Panc1 (cell line): Measurements from ENCODE around the gene CNRIP1. TPM values are rescaled to one million over a fixed set of nuclear protein-coding genes. Genes with fewer than 3 reads are reported as not detected.

ENCODE experiments used
- ATAC-seq: fragments of 200-7000 bp; cut with Tn5 transposase; 2 replicates; pipeline ENCODE4 v1.9.1; 2020; ENCODE audit warnings: mild to moderate bottlenecking, moderate library complexity
- BruUV-seq: library from RNA; stranded (reverse); fragments of 400-500 nt; replicated peaks from 2 replicates; lab custom pipeline; 2021; lab: Mats Ljungman, UMichigan
- CTCF ChIA-PET: fragments of 300-600 bp; sonication (Branson Sonifier 250); formaldehyde crosslinking; loops from one replicate; lab custom pipeline; 2022; ENCODE audit warnings: antibody characterized with exemption; lab: Charles Lee
- POLR2A ChIA-PET: fragments of 300-600 bp; sonication (Branson Sonifier 250); formaldehyde crosslinking; loops from one replicate; lab custom pipeline; 2022; ENCODE audit warnings: antibody characterized with exemption; lab: Charles Lee
- DNase-seq: peaks from one replicate; pipeline ENCODE4 v3.0.0-alpha.2; 2010; ENCODE audit warnings: low read depth, low spot score
- H3K27ac ChIP-seq: 2 replicates; pipeline ENCODE4 v1.5.1; 2011; ENCODE audit warnings: mild to moderate bottlenecking, low read length, inconsistent platforms
- H3K27me3 ChIP-seq: fragments of 200-500 bp; sonication (Bioruptor generic); 2 replicates; pipeline ENCODE4 v1.6.0; 2014; ENCODE audit warnings: low read length, inconsistent platforms; ENCODE audit not compliant: control insufficient read depth, insufficient read depth
- H3K36me3 ChIP-seq: fragments of 200-500 bp; sonication (Bioruptor generic); 2 replicates; pipeline ENCODE4 v1.5.1; 2014; ENCODE audit warnings: inconsistent platforms, mild to moderate bottlenecking, low read length, moderate library complexity; ENCODE audit not compliant: control insufficient read depth, insufficient read depth
- H3K4me1 ChIP-seq: 2 replicates; pipeline ENCODE4 v1.5.1; 2011; ENCODE audit warnings: inconsistent platforms, mild to moderate bottlenecking, low read length, moderate library complexity; ENCODE audit not compliant: control insufficient read depth, insufficient read depth
- H3K4me3 ChIP-seq, 2 experiments: 2 replicates each; pipeline ENCODE4 v1.5.1; 2011 to 2012; ENCODE audit warnings: low read depth in 2 of 2, low read length in 2 of 2, mild to moderate bottlenecking in 2 of 2, inconsistent platforms in 1 of 2, moderate library complexity in 1 of 2
- H3K9me3 ChIP-seq: fragments of 200-500 bp; sonication (Bioruptor generic); 2 replicates; pipeline ENCODE4 v1.5.1; 2014; ENCODE audit warnings: low read depth, mild to moderate bottlenecking, inconsistent platforms, low read length, moderate library complexity; ENCODE audit not compliant: control insufficient read depth, insufficient read depth
- POLR2AphosphoS5 ChIP-seq: IDR thresholded peaks from 2 replicates; pipeline ENCODE4 v1.6.1; 2012; ENCODE audit warnings: mild to moderate bottlenecking, low read depth, low read length, moderate library complexity
- REST ChIP-seq, 2 experiments: IDR thresholded peaks; 2 replicates each; pipeline ENCODE4 v1.6.1; 2011 to 2012; ENCODE audit warnings: low read depth in 2 of 2, control low read depth in 1 of 2, low read length in 1 of 2, mild to moderate bottlenecking in 1 of 2, moderate library complexity in 1 of 2; ENCODE audit not compliant: insufficient read depth in 1 of 2
- SIN3A ChIP-seq: IDR thresholded peaks from 2 replicates; pipeline ENCODE4 v1.6.1; 2012; ENCODE audit warnings: low read depth, mild to moderate bottlenecking, low read length, moderate library complexity, borderline replicate concordance; ENCODE audit not compliant: insufficient read depth
- TCF7L2 ChIP-seq: IDR thresholded peaks from 2 replicates; pipeline ENCODE4 v1.6.1; 2011; ENCODE audit warnings: mild to moderate bottlenecking, low read depth, low read length, inconsistent platforms
- in situ Hi-C: cut with HindIII; loops from 2 replicates; pipeline ENCODE4 v1.10.0; 2016; ENCODE audit warnings: low sequenced_read_pairs, low pct_unique_long_range_greater_than_20kb
- intact Hi-C: fragments of 100-400 bp; cut with micrococcal nuclease; formaldehyde crosslinking; loops from one replicate; pipeline ENCODE4 v1.10.0; 2022; ENCODE audit not compliant: unreplicated experiment
- total RNA-seq: library from RNA; stranded (reverse); gene quantifications from one replicate; pipeline ENCODE4 v1.2.1, GENCODE V29; 2021; ENCODE audit not compliant: unreplicated experiment
- TF ChIP-seq, protein P1 (sequence below): fragments of 450-650 bp; IDR thresholded peaks from 2 replicates; pipeline ENCODE4 v1.5.1; 2017; ENCODE audit warnings: mild to moderate bottlenecking

CNRIP1 gene
- total RNA-seq, 1 experiment from 2014 or later, result not detected

- CTCF ChIA-PET, result no interaction called here
- H3K27me3 ChIP-seq, result peaks cover 6% of the 10 kb centered on the region; the same call in 1 of the 2 replicates
These were observed 47.3 kb downstream of the CNRIP1 start for GRCh38 chr2:68272246-68272994.

GRCh38 chr2:68266655-68267054 is 53.1 kb downstream of the CNRIP1 start:
- H3K4me3 ChIP-seq, result no peak overlapping the region
- no peaks in the 10 kb centered on the region for H3K4me1 ChIP-seq
- intact Hi-C loops (no loop called here), in situ Hi-C loops (no loop called here)
- H3K27me3 ChIP-seq, result peaks cover 6% of the 10 kb centered on the region; the same call in 1 of the 2 replicates
- TF ChIP-seq, protein P1, sequence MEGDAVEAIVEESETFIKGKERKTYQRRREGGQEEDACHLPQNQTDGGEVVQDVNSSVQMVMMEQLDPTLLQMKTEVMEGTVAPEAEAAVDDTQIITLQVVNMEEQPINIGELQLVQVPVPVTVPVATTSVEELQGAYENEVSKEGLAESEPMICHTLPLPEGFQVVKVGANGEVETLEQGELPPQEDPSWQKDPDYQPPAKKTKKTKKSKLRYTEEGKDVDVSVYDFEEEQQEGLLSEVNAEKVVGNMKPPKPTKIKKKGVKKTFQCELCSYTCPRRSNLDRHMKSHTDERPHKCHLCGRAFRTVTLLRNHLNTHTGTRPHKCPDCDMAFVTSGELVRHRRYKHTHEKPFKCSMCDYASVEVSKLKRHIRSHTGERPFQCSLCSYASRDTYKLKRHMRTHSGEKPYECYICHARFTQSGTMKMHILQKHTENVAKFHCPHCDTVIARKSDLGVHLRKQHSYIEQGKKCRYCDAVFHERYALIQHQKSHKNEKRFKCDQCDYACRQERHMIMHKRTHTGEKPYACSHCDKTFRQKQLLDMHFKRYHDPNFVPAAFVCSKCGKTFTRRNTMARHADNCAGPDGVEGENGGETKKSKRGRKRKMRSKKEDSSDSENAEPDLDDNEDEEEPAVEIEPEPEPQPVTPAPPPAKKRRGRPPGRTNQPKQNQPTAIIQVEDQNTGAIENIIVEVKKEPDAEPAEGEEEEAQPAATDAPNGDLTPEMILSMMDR, result no peak
- no peak for TF ChIP-seq SIN3A
- TF ChIP-seq REST (IDR thresholded peaks at IDR 0.05; ENCODE audit: insufficient read depth in 1 of 2, low read depth in 2 of 2, low read length in 1 of 2), result no peak
- TF ChIP-seq TCF7L2, result no peak
- TF ChIP-seq POLR2AphosphoS5, result no peak
- no peaks in the 10 kb centered on the region for H3K36me3 ChIP-seq
- H3K27ac ChIP-seq, result no peak overlapping the region
- ChIA-PET POLR2A (no interaction called here), CTCF (no interaction called here)
- ATAC-seq (no peak), DNase-seq (no peak)
- H3K9me3 ChIP-seq, result no peaks in the 10 kb centered on the region
- no TSS peak for BruUV-seq

More at GRCh38 chr2:68272246-68272994, 47.3 kb downstream of the CNRIP1 start:
- H3K4me3 ChIP-seq, result no peak overlapping the region
- H3K9me3 ChIP-seq, result no peaks in the 10 kb centered on the region
- no peak overlapping the region for H3K27ac ChIP-seq
- in situ Hi-C loops, result no loop called here
- no TSS peak for BruUV-seq
- H3K4me1 ChIP-seq, result no peaks in the 10 kb centered on the region
- ATAC-seq (no peak), DNase-seq (no peak)
- H3K36me3 ChIP-seq, result no peaks in the 10 kb centered on the region
- POLR2A ChIA-PET, result no interaction called here
- intact Hi-C loops, result no loop called here
- TF ChIP-seq SIN3A, result no peak
- TF ChIP-seq TCF7L2, result no peak
- TF ChIP-seq REST (IDR thresholded peaks at IDR 0.05; ENCODE audit: insufficient read depth in 1 of 2, low read depth in 2 of 2, low read length in 1 of 2), result no peak
- no peak for TF ChIP-seq POLR2AphosphoS5
- TF ChIP-seq, protein P1, result no peak
